Right ventricle myocardium inferior (tissue), 1 donor: ENCODE data around the gene AZI2. TPM values are rescaled to one million over a fixed set of nuclear protein-coding genes. Genes with fewer than 3 reads are reported as not detected.

Source experiments
- ATAC-seq: fragments of 200-7000 bp; cut with Tn5 transposase; one replicate; pipeline ENCODE4 v1.9.1; 2020; ENCODE audit warnings: mild to moderate bottlenecking, moderate library complexity
- DNase-seq: peaks from one replicate; pipeline ENCODE4 v3.0.0; 2021; ENCODE audit errors: missing footprints
- intact Hi-C: fragments of 100-400 bp; cut with DNase I; formaldehyde crosslinking; loops from one replicate; pipeline ENCODE4 v1.11.0; 2022
- total RNA-seq: library from RNA; stranded (reverse); fragmentation: NEBNext Ultra II Directional; extraction: Animal tissue kit (Norgen Biotek cat#: 25700); gene quantifications from one replicate; pipeline ENCODE4 v1.2.1, GENCODE V29; 2021
- donor health status: DM: no; HTN: yes; CAD: no; lungs with severe emphysema.

The AZI2 gene
- total RNA-seq, 1 donor from 2014 or later, result 42.6 TPM

GRCh38 chr3:28316226-28316625 is 32.4 kb downstream of the AZI2 start:
- DNase-seq (no peak), ATAC-seq (no peak)
- intact Hi-C loops, result no loop called here

- ATAC-seq (no peak), DNase-seq (no peak)
- intact Hi-C loops, result no loop called here
Measured at GRCh38 chr3:28315711-28316110, 32.9 kb downstream of the AZI2 start.

DNA sequence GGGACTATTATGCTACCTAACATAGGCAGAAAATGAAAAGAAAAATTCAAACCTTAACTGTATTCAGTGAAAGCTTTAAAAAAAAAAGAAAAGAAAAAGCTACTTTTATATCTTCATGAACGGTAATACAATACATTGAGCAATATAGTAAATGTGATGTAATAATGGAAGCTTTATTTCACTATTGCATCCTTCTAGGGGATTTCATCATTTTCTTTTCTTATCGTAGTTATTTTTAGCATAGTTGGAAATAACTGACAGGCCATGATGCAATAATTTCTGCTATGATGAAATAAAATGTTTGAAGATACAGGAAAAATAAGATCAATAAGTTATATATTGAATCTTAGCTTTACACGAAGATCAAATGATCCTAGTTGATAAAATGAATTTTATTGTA is 40.4 kb downstream of the AZI2 start:
- no peak for ATAC-seq
- intact Hi-C loops, result no loop called here
- no peak for DNase-seq

GRCh38 chr3:28301688-28302087 is 46.9 kb downstream of the AZI2 start:
- DNase-seq (no peak), ATAC-seq (no peak)
- intact Hi-C loops, result no loop called here

DNA sequence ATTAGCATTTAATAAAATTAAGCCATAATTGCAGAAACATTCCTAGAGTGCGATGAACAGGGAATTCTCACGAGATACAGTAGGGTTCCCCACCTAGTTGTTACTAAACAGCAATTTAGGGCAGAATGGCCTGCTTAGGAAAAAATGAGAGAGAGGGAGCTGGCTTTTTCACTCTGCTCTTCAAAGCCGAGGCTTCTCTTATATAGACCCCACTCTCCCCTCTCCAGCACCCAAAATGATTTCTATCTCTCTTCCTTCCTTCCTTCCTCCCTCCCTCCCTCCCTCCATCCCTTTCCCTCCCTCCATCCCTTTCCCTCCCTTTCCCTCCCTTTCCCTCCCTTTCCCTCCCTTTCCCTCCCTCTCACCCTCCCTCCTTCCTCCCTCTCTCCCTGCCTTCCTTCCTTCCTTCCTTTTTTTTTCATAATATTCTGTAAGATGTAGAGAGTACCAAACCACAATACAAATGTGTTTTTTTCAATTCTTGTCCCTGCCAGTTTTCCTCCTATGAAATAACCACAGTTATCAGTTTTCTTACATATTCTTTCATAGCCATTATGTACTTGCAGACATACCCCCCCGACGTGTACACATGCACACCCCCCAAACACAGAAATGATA is 48.2 kb downstream of the AZI2 start:
- DNase-seq (no peak), ATAC-seq (no peak)
- intact Hi-C loops, result no loop called here

GRCh38 chr3:28299705-28300104 is 48.9 kb downstream of the AZI2 start:
- no peak for ATAC-seq
- intact Hi-C loops, result no loop called here
- no peak for DNase-seq

- DNase-seq (no peak), ATAC-seq (no peak)
- intact Hi-C loops, result no loop called here
Measured at GRCh38 chr3:28295898-28296490, 52.6 kb downstream of the AZI2 start.

- DNase-seq (no peak), ATAC-seq (no peak)
- intact Hi-C loops, result no loop called here
Measured at GRCh38 chr3:28294667-28295413, 53.8 kb downstream of the AZI2 start.

GRCh38 chr3:28292622-28293021 is 56.0 kb downstream of the AZI2 start:
- ATAC-seq, result no peak
- intact Hi-C loops, result no loop called here
- DNase-seq, result no peak

DNA sequence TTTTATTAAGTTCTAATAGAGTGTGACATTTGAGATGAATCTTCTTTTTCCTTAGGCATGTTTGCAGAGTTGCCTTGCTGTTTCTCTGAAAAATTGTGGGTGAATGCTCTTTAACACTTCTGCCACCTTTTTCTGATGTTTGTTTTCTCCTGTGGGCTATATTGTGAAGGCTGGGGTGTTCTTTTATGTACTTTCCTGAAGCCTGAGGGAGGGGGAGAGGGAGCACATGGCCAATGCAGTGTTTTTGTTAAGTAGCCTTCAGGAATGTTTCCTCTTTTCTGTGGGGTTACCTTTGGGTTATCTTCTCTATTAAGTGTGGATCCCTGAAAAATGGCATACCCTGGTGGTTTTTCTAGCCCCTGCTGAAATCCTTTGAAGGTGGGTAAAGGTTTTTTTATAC is 57.0 kb downstream of the AZI2 start:
- ATAC-seq (no peak), DNase-seq (no peak)
- intact Hi-C loops, result no loop called here

DNA sequence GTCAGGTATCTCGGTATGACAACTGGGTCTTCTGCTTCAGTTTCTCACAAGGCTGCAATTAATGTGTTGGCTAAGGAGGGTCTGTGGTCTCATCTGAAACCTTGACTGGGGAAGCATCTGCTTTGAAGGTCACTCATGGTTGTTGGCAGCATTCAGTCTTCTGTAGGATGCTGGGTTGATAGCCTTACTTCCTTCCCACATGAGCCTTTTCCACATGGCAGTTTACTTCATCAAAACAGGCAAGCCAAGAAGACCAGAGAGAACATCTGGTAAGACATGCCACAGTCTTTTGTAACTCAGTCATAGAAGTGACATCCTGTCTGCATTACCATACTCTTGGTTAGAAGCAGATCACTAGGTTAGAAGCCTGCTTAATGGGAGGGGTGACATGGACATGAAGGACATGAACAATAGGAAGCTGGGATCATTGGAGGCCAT is 57.7 kb downstream of the AZI2 start:
- DNase-seq, result no peak
- no peak for ATAC-seq
- intact Hi-C loops, result no loop called here

- DNase-seq, result no peak
- intact Hi-C loops, result loop anchor here (10.0 kb wide), 1 partner anchor 572 kb away; no protein-coding TSS in a partner anchor
- ATAC-seq, result no peak
Measured at GRCh38 chr3:28287046-28287445, 61.6 kb downstream of the AZI2 start.

GRCh38 chr3:28286595-28286994 is 62.0 kb downstream of the AZI2 start:
- intact Hi-C loops, result loop anchor here (10.0 kb wide), 1 partner anchor 572 kb away; no protein-coding TSS in a partner anchor
- peak; percentile 70 for ATAC-seq
- DNase-seq, result no peak

GRCh38 chr3:28280781-28281180 is 67.8 kb downstream of the AZI2 start:
- DNase-seq (no peak), ATAC-seq (no peak)
- intact Hi-C loops, result loop anchor here (10.0 kb wide), 1 partner anchor 566 kb away; no protein-coding TSS in a partner anchor

DNA sequence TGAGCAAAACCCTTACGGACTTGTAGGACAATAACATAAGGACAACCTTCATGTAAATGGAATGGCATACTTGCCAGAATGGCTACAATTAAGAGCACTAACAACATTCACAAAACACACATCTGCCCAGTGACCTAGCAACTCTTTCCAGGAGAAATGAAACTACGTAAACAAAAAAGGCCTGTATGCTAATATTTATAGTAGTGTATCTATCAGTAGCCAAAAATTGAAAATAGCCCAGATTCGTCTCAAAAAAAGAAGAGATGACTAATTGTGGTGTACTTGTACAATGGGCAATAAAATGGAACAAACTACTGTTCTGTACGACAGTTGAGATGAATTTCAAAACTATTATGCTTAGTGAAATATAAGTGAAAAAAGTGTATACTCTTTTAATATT is 68.9 kb downstream of the AZI2 start:
- ATAC-seq, result no peak
- no peak for DNase-seq
- intact Hi-C loops, result loop anchor here (10.0 kb wide), 1 partner anchor 565 kb away; no protein-coding TSS in a partner anchor

DNA sequence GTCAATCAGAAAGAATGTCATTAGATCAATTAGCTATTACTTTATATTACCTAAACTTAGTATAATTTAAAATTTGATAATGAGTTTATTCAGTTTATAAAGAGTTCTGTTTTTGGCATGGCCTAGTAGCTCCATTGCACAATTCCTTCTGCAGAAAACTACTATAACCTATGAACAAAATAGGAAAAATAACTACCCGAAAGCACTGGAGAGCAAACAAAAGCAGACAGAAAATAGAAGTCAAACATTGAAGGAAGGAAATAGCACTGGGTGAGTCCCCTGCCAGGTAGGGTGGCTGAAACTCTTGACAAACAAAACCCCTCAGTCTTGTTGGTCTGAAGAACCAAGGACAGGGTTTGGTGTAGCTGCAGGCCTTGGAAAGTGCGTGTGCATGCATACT is 69.7 kb downstream of the AZI2 start:
- intact Hi-C loops, result no loop called here
- no peak for ATAC-seq
- DNase-seq, result no peak

DNA sequence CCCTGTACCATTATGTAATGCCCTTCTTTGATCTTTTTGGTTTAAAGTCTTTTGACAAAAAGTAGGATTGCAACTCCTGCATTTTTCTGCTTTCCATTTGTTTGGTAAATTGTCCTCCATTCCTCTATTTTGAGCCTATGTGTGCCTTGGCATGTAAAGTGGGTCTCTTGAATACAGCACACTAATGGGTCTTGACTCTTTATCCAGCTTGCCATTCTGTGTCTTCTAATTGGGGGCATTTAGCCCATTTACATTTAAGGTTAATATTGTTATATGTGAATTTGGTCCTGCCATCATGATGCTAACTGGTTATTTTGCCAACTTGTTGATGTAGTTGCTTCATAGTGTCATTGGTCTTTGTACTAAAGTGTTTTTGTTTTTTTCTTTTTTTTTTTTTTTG is 74.8 kb downstream of the AZI2 start:
- intact Hi-C loops, result no loop called here
- DNase-seq (no peak), ATAC-seq (no peak)
